ENCODE results near the gene MON1B.

Gene MON1B

GRCh38 chr16:77212741-77213541, 22.0 kb downstream of the MON1B start:
- no peak for TF ChIP-seq CSRNP3 (CRISPR knock-in tag; IDR thresholded peaks at IDR 0.05)
- TF ChIP-seq ZNF565 (CRISPR knock-in tag; conservative IDR thresholded peaks at IDR 0.05; ENCODE audit: low read depth), result 0 out of 2 replicates have a peak, but pooled peaks have one; percentile 47
- peak; percentile 90 for ATAC-seq

GRCh38 chr16:77213542-77214106, 22.6 kb downstream of the MON1B start:
- TF ChIP-seq PATZ1 (CRISPR knock-in tag; IDR thresholded peaks at IDR 0.05; ENCODE audit: borderline replicate concordance) (peak; percentile 50; the same call in 1 of the 2 replicates), ZNF565 (CRISPR knock-in tag; conservative IDR thresholded peaks at IDR 0.05; ENCODE audit: low read depth) (no peak), TSHZ2 (CRISPR knock-in tag; IDR thresholded peaks at IDR 0.05) (no peak), CSDC2 (CRISPR knock-in tag; IDR thresholded peaks at IDR 0.05) (no peak), TCF4 (CRISPR knock-in tag; IDR thresholded peaks at IDR 0.05; ENCODE audit: borderline replicate concordance) (no peak), ZNF70 (CRISPR knock-in tag; IDR thresholded peaks at IDR 0.05) (no peak), SNAI2 (CRISPR knock-in tag; IDR thresholded peaks at IDR 0.05) (no peak), ZNF8 (CRISPR knock-in tag; IDR thresholded peaks at IDR 0.05) (no peak; the same call in 1 of the 2 replicates), PPARA (CRISPR knock-in tag; IDR thresholded peaks at IDR 0.05; ENCODE audit: borderline replicate concordance) (no peak), OSR1 (CRISPR knock-in tag; IDR thresholded peaks at IDR 0.05) (no peak), ESRRG (CRISPR knock-in tag; IDR thresholded peaks at IDR 0.05) (no peak), BACH2 (CRISPR knock-in tag; IDR thresholded peaks at IDR 0.05; ENCODE audit: borderline replicate concordance) (no peak), GLIS3 (CRISPR knock-in tag; IDR thresholded peaks at IDR 0.05) (no peak), CSRNP3 (CRISPR knock-in tag; IDR thresholded peaks at IDR 0.05) (0 out of 2 replicates have a peak, but pooled peaks have one; percentile 30), ISL1 (CRISPR knock-in tag; IDR thresholded peaks at IDR 0.05) (peak; percentile 99), ZC3H10 (CRISPR knock-in tag; IDR thresholded peaks at IDR 0.05) (peak; percentile 69; the same call in 1 of the 2 replicates), POU6F1 (CRISPR knock-in tag; IDR thresholded peaks at IDR 0.05; ENCODE audit: borderline replicate concordance, low read depth) (no peak), ZFP3 (CRISPR knock-in tag; IDR thresholded peaks at IDR 0.05) (no peak), RARB (CRISPR knock-in tag; IDR thresholded peaks at IDR 0.05) (no peak), TOX (CRISPR knock-in tag; IDR thresholded peaks at IDR 0.05; ENCODE audit: borderline replicate concordance) (no peak), ZFP30 (CRISPR knock-in tag; IDR thresholded peaks at IDR 0.05) (no peak), ARNTL (CRISPR knock-in tag; IDR thresholded peaks at IDR 0.05; ENCODE audit: borderline replicate concordance, low read depth) (no peak), CREB5 (CRISPR knock-in tag; IDR thresholded peaks at IDR 0.05; ENCODE audit: low read depth) (no peak)
- peak; percentile 61 for ATAC-seq

Data from SK-N-SH treated with all-trans-retinoic acid at 6 μM for 48 hours (cell line).